NT2/D1 (cell line): ENCODE data around the gene HOXB5.

Experiments used
- YY1 ChIP-seq: IDR thresholded peaks from 2 replicates; pipeline ENCODE4 v1.6.1; 2011; ENCODE audit not compliant: insufficient read length, insufficient read depth
- ZNF274 ChIP-seq: IDR thresholded peaks from 2 replicates; pipeline ENCODE4 v1.6.1; 2011; ENCODE audit warnings: mild to moderate bottlenecking, low read depth, low read length

GRCh38 chr17:48640858-48641180 is 47.2 kb upstream of the HOXB5 start:
- TF ChIP-seq YY1 (no peak), ZNF274 (no peak)
